NB4 (cell line): ENCODE results near the gene STAG2.

Experiments
- CTCF ChIP-seq: IDR thresholded peaks from one replicate; pipeline ENCODE4 v1.5.1; 2012; ENCODE audit warnings: low read depth, low read length
- MYC ChIP-seq: IDR thresholded peaks from 2 replicates; pipeline ENCODE4 v1.6.1; 2011; ENCODE audit warnings: low read depth, low read length
- POLR2A ChIP-seq: IDR thresholded peaks from 2 replicates; pipeline ENCODE4 v1.6.1; 2011; ENCODE audit warnings: mild to moderate bottlenecking; ENCODE audit not compliant: insufficient read length; ENCODE audit errors: extremely low read depth

GRCh38 chrX:124016825-124017224 is 55.3 kb downstream of the STAG2 start:
- TF ChIP-seq CTCF (no peak), MYC (no peak), POLR2A (no peak)
